Spinal cord (tissue), 10 donors: Measurements from ENCODE around the gene NFATC4. TPM values are rescaled to one million over a fixed set of nuclear protein-coding genes. Genes with fewer than 3 reads are reported as not detected.
"Not testable (repeated sequence)": the region's sequence is repeated elsewhere in the genome, so short reads cannot be mapped to it uniquely, and the experiment has no call there.

Experiments used
- DNase-seq, 6 donors: peaks; one replicate each; pipeline versions ENCODE4 v3.0.0 to v3.0.0-alpha.2; 2013 to 2015; ENCODE audit warnings: low spot score in 6 of 6, low read depth in 4 of 6
- H3K27ac ChIP-seq: one replicate; pipeline ENCODE4 v1.5.1; 2013; ENCODE audit warnings: low read depth, low read length, control low read depth
- H3K27me3 ChIP-seq: one replicate; pipeline ENCODE4 v1.6.1; 2013; ENCODE audit warnings: low read length; ENCODE audit not compliant: control insufficient read depth, insufficient read depth
- H3K36me3 ChIP-seq: one replicate; pipeline ENCODE4 v1.6.1; 2013; ENCODE audit warnings: low read length; ENCODE audit not compliant: control insufficient read depth, insufficient read depth
- H3K4me1 ChIP-seq: one replicate; pipeline ENCODE4 v1.6.1; 2013; ENCODE audit warnings: low read length; ENCODE audit not compliant: control insufficient read depth, insufficient read depth
- H3K4me3 ChIP-seq: one replicate; pipeline ENCODE4 v1.5.1; 2013; ENCODE audit warnings: low read depth, low read length, control low read depth
- H3K9me3 ChIP-seq: one replicate; pipeline ENCODE4 v1.6.1; 2013; ENCODE audit warnings: low read length; ENCODE audit not compliant: control insufficient read depth, insufficient read depth
- WGBS: methylation state at CpG from one replicate; pipeline ENCODE4 v1.1.5; 2013; ENCODE audit warnings: missing lambda C conversion rate; ENCODE audit not compliant: insufficient coverage; 5-methylcytosine and 5-hydroxymethylcytosine counted together
- polyA plus RNA-seq, 2 donors: library from polyadenylated mRNA; unstranded; fragments of 120-200 nt; gene quantifications; one replicate each; pipeline ENCODE4 v1.2.1, GENCODE V29; 2013; ENCODE audit not compliant: insufficient read length in 2 of 2
- total RNA-seq, 2 donors: library from RNA; depleted of rRNA in 1 of 2; stranded (reverse); fragments of 120-200 nt in 1 of 2; fragments of >200 nt in 1 of 2; gene quantifications; one replicate each; pipeline versions ENCODE4 v1.2.3 to v1.2.4, GENCODE V29; 2013 to 2014
- donor health status: healthy.

NFATC4 gene
- total and polyA plus RNA-seq, 4 donors: 10.8 to 63.3 (median 32.8) TPM

- Histone ChIP-seq H3K36me3 (peaks cover 10% of the 10 kb centered on the region), H3K27ac (peak overlapping the region; percentile 98), H3K9me3 (no peaks in the 10 kb centered on the region), H3K4me3 (peak overlapping the region; percentile 57), H3K4me1 (peaks cover 47% of the 10 kb centered on the region), H3K27me3 (no peaks in the 10 kb centered on the region)
- peak; percentile 28 to 90 (median 50) for DNase-seq
- WGBS: 9% methylated on average over 20 of the region's 28 CpGs
Observed at GRCh38 chr14:24365600-24366412, 2.2 kb upstream of the NFATC4 start.

GRCh38 chr14:24366413-24366720 is 1.6 kb upstream of the NFATC4 start:
- WGBS: no CpG with 5 or more reads among the region's 16 CpGs
- DNase-seq: peak in 1 of 6 donors; percentile 33
- H3K4me1 ChIP-seq: peaks cover 47% of the 10 kb centered on the region
- H3K4me3 ChIP-seq: peak overlapping the region; percentile 57
- H3K36me3 ChIP-seq: peaks cover 10% of the 10 kb centered on the region
- no peaks in the 10 kb centered on the region for H3K27me3 ChIP-seq
- H3K9me3 ChIP-seq: no peaks in the 10 kb centered on the region
- peak overlapping the region; percentile 98 for H3K27ac ChIP-seq

- peaks cover 47% of the 10 kb centered on the region for H3K4me1 ChIP-seq
- no peaks in the 10 kb centered on the region for H3K9me3 ChIP-seq
- peaks cover 10% of the 10 kb centered on the region for H3K36me3 ChIP-seq
- peak overlapping the region; percentile 98 for H3K27ac ChIP-seq
- DNase-seq: peak; percentile 70 to 97 (median 82)
- under 1% methylated on average over 23 of the region's 40 CpGs for WGBS
- peak overlapping the region; percentile 57 for H3K4me3 ChIP-seq
- no peaks in the 10 kb centered on the region for H3K27me3 ChIP-seq
Observed at GRCh38 chr14:24366721-24367513, 1.1 kb upstream of the NFATC4 start.

- Histone ChIP-seq H3K27me3 (no peaks in the 10 kb centered on the region), H3K4me1 (peaks cover 53% of the 10 kb centered on the region), H3K36me3 (peaks cover 14% of the 10 kb centered on the region), H3K9me3 (no peaks in the 10 kb centered on the region), H3K4me3 (peak overlapping the region; percentile 66), H3K27ac (peak overlapping the region; percentile 98)
- no peak for DNase-seq
- WGBS: 0% methylated on average over 8 of the region's 15 CpGs
Observed at GRCh38 chr14:24368212-24368561, 203 bp downstream of the NFATC4 start.

GRCh38 chr14:24368562-24369252 is 723 bp downstream of the NFATC4 start:
- Histone ChIP-seq H3K36me3 (peaks cover 16% of the 10 kb centered on the region), H3K27ac (peak overlapping the region; percentile 98), H3K4me3 (peak overlapping the region; percentile 66), H3K27me3 (no peaks in the 10 kb centered on the region), H3K9me3 (no peaks in the 10 kb centered on the region), H3K4me1 (peaks cover 53% of the 10 kb centered on the region)
- peak; percentile 41 to 95 (median 66) for DNase-seq
- under 1% methylated on average over 36 of the region's 52 CpGs for WGBS

- Histone ChIP-seq H3K27me3 (no peaks in the 10 kb centered on the region), H3K36me3 (peaks cover 19% of the 10 kb centered on the region), H3K4me3 (no peak overlapping the region), H3K27ac (peak overlapping the region; percentile 40), H3K9me3 (no peaks in the 10 kb centered on the region), H3K4me1 (peaks cover 53% of the 10 kb centered on the region)
- 69% methylated on average over 4 of the region's 20 CpGs for WGBS
- DNase-seq: no peak
Observed at GRCh38 chr14:24369463-24369862, 1.5 kb downstream of the NFATC4 start.

- no peak for DNase-seq
- Histone ChIP-seq H3K27me3 (no peaks in the 10 kb centered on the region), H3K36me3 (peaks cover 19% of the 10 kb centered on the region), H3K27ac (no peak overlapping the region), H3K4me1 (peaks cover 53% of the 10 kb centered on the region), H3K4me3 (no peak overlapping the region), H3K9me3 (no peaks in the 10 kb centered on the region)
- 83% methylated on average over 27 of the region's 32 CpGs for WGBS
Observed at GRCh38 chr14:24369907-24370687, 2.1 kb downstream of the NFATC4 start.

GRCh38 chr14:24370748-24371147 is 2.8 kb downstream of the NFATC4 start:
- DNase-seq: no peak
- Histone ChIP-seq H3K36me3 (peaks cover 19% of the 10 kb centered on the region), H3K4me1 (peaks cover 49% of the 10 kb centered on the region), H3K27me3 (no peaks in the 10 kb centered on the region), H3K9me3 (no peaks in the 10 kb centered on the region), H3K27ac (no peak overlapping the region), H3K4me3 (no peak overlapping the region)
- WGBS: no CpG with 5 or more reads among the region's 1 CpG

- H3K27me3 ChIP-seq, H3K27ac ChIP-seq, H3K4me3 ChIP-seq, DNase-seq, H3K9me3 ChIP-seq: not testable (repeated sequence)
- no CpG with 5 or more reads among the region's 3 CpGs for WGBS
- peaks cover 42% of the 10 kb centered on the region for H3K4me1 ChIP-seq
- peaks cover 24% of the 10 kb centered on the region for H3K36me3 ChIP-seq
Observed at GRCh38 chr14:24371605-24372004, 3.6 kb downstream of the NFATC4 start.
